SK-N-SH (cell line): ENCODE data around the gene DNM2.

Source experiments
- CHD2 ChIP-seq: fragments of 150-350 bp; IDR thresholded peaks from 2 replicates; pipeline ENCODE4 v1.6.1; 2018; ENCODE audit warnings: low read length; ENCODE audit not compliant: partially characterized antibody
- CTCF ChIP-seq: fragments of 200-600 bp; sonication (generic); IDR thresholded peaks from 2 replicates; pipeline ENCODE4 v1.6.1; 2017; ENCODE audit warnings: antibody characterized with exemption, mild to moderate bottlenecking, moderate library complexity
- EP300 ChIP-seq, 2 experiments: IDR thresholded peaks; 2 replicates each; pipeline versions ENCODE4 v1.4.0 to v1.6.1; 2012; ENCODE audit warnings: borderline replicate concordance in 1 of 2, low read depth in 1 of 2, low read length in 1 of 2
- GABPA ChIP-seq: IDR thresholded peaks from 2 replicates; pipeline ENCODE4 v1.4.0; 2012; ENCODE audit warnings: low read depth, mild to moderate bottlenecking
- POLR2AphosphoS5 ChIP-seq: IDR thresholded peaks from 2 replicates; pipeline ENCODE4 v1.6.1; 2012; ENCODE audit warnings: low read depth, low read length
- RAD21 ChIP-seq: IDR thresholded peaks from 2 replicates; pipeline ENCODE4 v1.6.1; 2012; ENCODE audit warnings: mild to moderate bottlenecking, low read length
- SMC3 ChIP-seq: IDR thresholded peaks from 2 replicates; pipeline ENCODE4 v1.6.1; 2012; ENCODE audit warnings: low read depth, low read length, improper control_type of control experiment

DNA sequence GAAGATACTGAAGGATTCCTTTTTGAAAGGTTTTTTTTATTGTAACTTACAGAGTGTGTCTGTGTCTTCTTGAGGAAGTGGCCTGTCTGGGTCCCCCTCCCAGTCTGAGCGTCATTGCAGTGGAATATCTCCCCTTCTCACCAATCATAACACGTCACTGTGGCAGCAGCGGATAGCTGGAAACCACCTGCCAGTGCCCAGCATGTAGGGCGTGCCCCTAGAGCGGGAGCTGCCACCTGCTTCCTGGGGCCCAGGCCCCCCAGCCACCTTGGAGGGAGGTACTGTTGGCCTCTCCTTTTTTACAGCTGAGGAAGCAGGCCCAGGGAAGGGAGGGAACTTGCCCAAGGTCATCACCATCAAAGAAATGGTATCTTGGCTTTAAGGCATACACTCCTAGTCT, 4.6 kb upstream of the DNM2 start:
- TF ChIP-seq CTCF = no peak
- no peak for TF ChIP-seq CHD2
- no peak for TF ChIP-seq POLR2AphosphoS5
- no peak for TF ChIP-seq RAD21
- TF ChIP-seq GABPA = no peak
- no peak for TF ChIP-seq EP300 (IDR thresholded peaks at IDR 0.05; ENCODE audit: borderline replicate concordance in 1 of 2, low read depth in 1 of 2, low read length in 1 of 2)
- no peak for TF ChIP-seq SMC3
